ENCODE measurements around the gene UBASH3A.

The UBASH3A gene

DNA sequence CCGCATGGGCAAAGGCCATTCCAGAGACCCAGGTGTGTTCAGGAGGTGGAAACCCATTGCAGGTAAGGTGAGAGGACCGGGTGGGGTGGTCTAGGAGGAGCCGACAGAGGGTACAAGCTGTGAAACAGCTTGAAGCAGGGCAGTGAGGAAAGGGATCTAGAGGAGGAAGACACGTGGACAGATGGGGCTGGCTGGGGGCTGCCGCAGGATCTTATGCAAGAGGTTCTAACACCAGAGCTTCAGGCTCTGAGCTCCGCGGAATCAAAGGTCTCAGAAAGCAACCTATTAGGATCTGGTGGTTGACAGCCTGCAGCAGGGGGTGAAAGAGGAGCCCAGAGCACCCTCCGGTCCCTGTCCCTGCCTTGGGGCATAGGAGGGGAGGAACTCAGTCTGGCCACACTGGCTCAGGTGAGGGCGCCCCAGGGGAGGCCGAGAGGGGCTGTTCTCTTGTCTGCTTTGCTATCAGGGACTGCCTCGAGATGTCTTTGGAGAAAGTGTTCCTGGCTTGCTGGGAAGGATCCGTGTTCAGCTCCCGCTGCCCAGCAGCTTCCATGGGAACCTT lies 39.3 kb upstream of the UBASH3A start:
- Mint-ChIP-seq H3K4me3 (no peak overlapping the region), H3K36me3 (ENCODE audit: low read depth) (no peaks in the 10 kb centered on the region), H3K27me3 (ENCODE audit: low read depth, poor library complexity) (peaks cover 14% of the 10 kb centered on the region), H3K4me1 (peaks cover 65% of the 10 kb centered on the region), H3K9me3 (no peaks in the 10 kb centered on the region), H3K27ac (no peak overlapping the region)
- no peak for TF ChIP-seq CTCF (IDR thresholded peaks at IDR 0.05)
- no peak for DNase-seq

DNA sequence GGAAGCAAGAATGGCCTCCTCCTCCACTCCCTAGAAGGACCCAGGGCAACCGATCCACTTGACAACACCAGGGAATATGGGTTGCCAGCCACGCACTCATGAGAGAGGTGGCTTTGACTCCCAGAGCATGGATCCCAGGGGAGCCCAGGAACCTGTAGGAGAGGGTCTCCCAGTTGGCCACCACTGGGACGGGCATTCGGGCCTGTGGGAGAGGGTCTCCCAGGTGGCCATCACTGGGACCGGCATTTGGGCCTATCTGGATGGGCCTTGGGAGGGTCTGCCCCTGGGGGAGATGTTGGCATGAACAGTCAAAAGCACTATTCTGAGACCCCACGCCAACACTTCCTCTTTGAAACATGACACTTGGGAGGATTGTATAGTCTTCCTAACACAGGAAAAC lies 37.9 kb upstream of the UBASH3A start:
- Mint-ChIP-seq H3K4me1 (peaks cover 69% of the 10 kb centered on the region), H3K36me3 (ENCODE audit: low read depth) (no peaks in the 10 kb centered on the region), H3K27me3 (ENCODE audit: low read depth, poor library complexity) (peaks cover 14% of the 10 kb centered on the region), H3K4me3 (no peak overlapping the region), H3K9me3 (no peaks in the 10 kb centered on the region), H3K27ac (peak overlapping the region; percentile 32)
- TF ChIP-seq CTCF (IDR thresholded peaks at IDR 0.05): no peak
- DNase-seq: no peak

DNA sequence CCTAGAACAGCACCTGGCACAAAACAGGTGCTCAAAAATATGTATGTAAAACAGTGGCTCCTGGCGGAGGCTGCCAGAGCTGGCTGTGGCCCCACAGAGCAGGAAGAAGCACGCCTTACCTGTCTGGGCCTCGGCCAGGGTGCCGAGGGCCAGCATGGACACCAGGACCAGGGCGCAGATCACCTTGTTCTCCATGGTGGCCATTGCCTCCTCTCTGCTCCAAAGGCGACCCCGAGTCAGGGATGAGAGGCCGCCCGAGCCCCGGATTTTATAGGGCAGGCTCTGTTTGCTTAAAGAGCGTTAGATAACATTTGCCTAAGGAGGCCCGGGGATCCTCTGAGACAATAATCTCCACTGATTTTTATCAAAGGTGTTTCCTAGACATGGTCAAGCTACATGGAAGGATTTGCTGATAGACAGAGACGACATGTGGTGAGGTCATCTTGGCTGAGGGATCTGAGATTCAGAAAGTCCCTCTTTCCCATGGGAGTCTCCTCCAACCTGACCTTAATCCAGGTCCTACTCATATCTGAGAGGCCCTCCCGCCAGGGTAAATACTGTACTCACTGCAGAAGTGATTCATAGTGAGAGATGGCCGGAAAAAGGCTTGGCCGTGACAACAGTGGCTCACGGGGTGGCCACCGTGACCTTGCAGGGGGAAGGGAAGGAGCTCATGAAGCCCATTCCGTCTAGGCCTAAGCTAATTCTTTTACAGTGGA lies 37.3 kb upstream of the UBASH3A start, which contains the start of gene TFF1:
TFF1 (minus strand) TSS at position 244 of the 719 bp plus-strand sequence; CDS start at position 204, 40 bp downstream.
- Mint-ChIP-seq H3K36me3 (ENCODE audit: low read depth) (no peaks in the 10 kb centered on the region), H3K27me3 (ENCODE audit: low read depth, poor library complexity) (peaks cover 14% of the 10 kb centered on the region), H3K4me1 (peaks cover 71% of the 10 kb centered on the region), H3K9me3 (no peaks in the 10 kb centered on the region), H3K4me3 (peak within 1 kb of the TSS; percentile 28), H3K27ac (peak within 1 kb of the TSS; percentile 44)
- no peak for DNase-seq
- no peak for TF ChIP-seq CTCF (IDR thresholded peaks at IDR 0.05)

GRCh38 chr21:42367367-42368165 lies 36.1 kb upstream of the UBASH3A start:
- Mint-ChIP-seq H3K4me3 (no peak overlapping the region), H3K27me3 (ENCODE audit: low read depth, poor library complexity) (peaks cover 18% of the 10 kb centered on the region), H3K27ac (peak overlapping the region; percentile 44), H3K9me3 (no peaks in the 10 kb centered on the region), H3K36me3 (ENCODE audit: low read depth) (no peaks in the 10 kb centered on the region), H3K4me1 (peaks cover 60% of the 10 kb centered on the region)
- DNase-seq: no peak
- no peak for TF ChIP-seq CTCF (IDR thresholded peaks at IDR 0.05)

GRCh38 chr21:42369821-42370220 lies 33.9 kb upstream of the UBASH3A start:
- H3K36me3 Mint-ChIP-seq (ENCODE audit: low read depth): no peaks in the 10 kb centered on the region
- peak; percentile 20 for TF ChIP-seq CTCF (IDR thresholded peaks at IDR 0.05)
- peaks cover 69% of the 10 kb centered on the region for H3K4me1 Mint-ChIP-seq
- no peaks in the 10 kb centered on the region for H3K9me3 Mint-ChIP-seq
- no peak for DNase-seq
- peaks cover 20% of the 10 kb centered on the region for H3K27me3 Mint-ChIP-seq (ENCODE audit: low read depth, poor library complexity)
- H3K27ac Mint-ChIP-seq: no peak overlapping the region
- no peak overlapping the region for H3K4me3 Mint-ChIP-seq

Measured in nephron progenitor cell (in vitro differentiated cells).